ENCODE measurements around the gene EFHB.
"Not testable (repeated sequence)": the region's sequence is repeated elsewhere in the genome, so short reads cannot be mapped to it uniquely, and the experiment has no call there.

The EFHB gene

GRCh38 chr3:19931767-19932188 lies 2.2 kb downstream of the EFHB start:
- DNase-seq (ENCODE audit: low read depth, low spot score) = no peak

- DNase-seq (ENCODE audit: low read depth, low spot score) = no peak
Observed at GRCh38 chr3:19931180-19931692, 2.8 kb downstream of the EFHB start.

- no peak for DNase-seq (ENCODE audit: low read depth, low spot score)
Observed at GRCh38 chr3:19920401-19921080, 13.5 kb downstream of the EFHB start.

- DNase-seq (ENCODE audit: low read depth, low spot score) = no peak
Observed at GRCh38 chr3:19917167-19917566, 16.9 kb downstream of the EFHB start.

- no peak for DNase-seq (ENCODE audit: low read depth, low spot score)
Observed at GRCh38 chr3:19911452-19911851, 22.6 kb downstream of the EFHB start.

GRCh38 chr3:19907523-19907922 lies 26.5 kb downstream of the EFHB start:
- DNase-seq (ENCODE audit: low read depth, low spot score) = no peak

- DNase-seq (ENCODE audit: low read depth, low spot score) = no peak
Observed at GRCh38 chr3:19903649-19904048, 30.4 kb downstream of the EFHB start.

- no peak for DNase-seq (ENCODE audit: low read depth, low spot score)
Observed at GRCh38 chr3:19901918-19902317, 32.1 kb downstream of the EFHB start.

GRCh38 chr3:19901337-19901736 lies 32.7 kb downstream of the EFHB start:
- no peak for DNase-seq (ENCODE audit: low read depth, low spot score)

GRCh38 chr3:19899833-19900232 lies 34.2 kb downstream of the EFHB start:
- DNase-seq (ENCODE audit: low read depth, low spot score) = not testable (repeated sequence)

GRCh38 chr3:19899264-19899663 lies 34.8 kb downstream of the EFHB start:
- DNase-seq (ENCODE audit: low read depth, low spot score) = no peak

- DNase-seq (ENCODE audit: low read depth, low spot score) = no peak
Observed at GRCh38 chr3:19898721-19899120, 35.3 kb downstream of the EFHB start.

- DNase-seq (ENCODE audit: low read depth, low spot score) = no peak
Observed at GRCh38 chr3:19891740-19892139, 42.3 kb downstream of the EFHB start.

GRCh38 chr3:19888428-19889152 lies 45.4 kb downstream of the EFHB start:
- DNase-seq (ENCODE audit: low read depth, low spot score) = no peak

- DNase-seq (ENCODE audit: low read depth, low spot score) = not testable (repeated sequence)
Observed at GRCh38 chr3:19887122-19887521, 46.9 kb downstream of the EFHB start.

- DNase-seq (ENCODE audit: low read depth, low spot score) = no peak
Observed at GRCh38 chr3:19886404-19886803, 47.6 kb downstream of the EFHB start.

GRCh38 chr3:19885468-19885867 lies 48.5 kb downstream of the EFHB start:
- no peak for DNase-seq (ENCODE audit: low read depth, low spot score)

- DNase-seq (ENCODE audit: low read depth, low spot score) = no peak
Observed at GRCh38 chr3:19881852-19882251, 52.2 kb downstream of the EFHB start.

- DNase-seq (ENCODE audit: low read depth, low spot score) = no peak
Observed at GRCh38 chr3:19881036-19881435, 53.0 kb downstream of the EFHB start.

- DNase-seq (ENCODE audit: low read depth, low spot score) = no peak
Observed at GRCh38 chr3:19877656-19878055, 56.4 kb downstream of the EFHB start.

- DNase-seq (ENCODE audit: low read depth, low spot score) = peak; percentile 26
Observed at GRCh38 chr3:19866751-19867347, 67.2 kb downstream of the EFHB start.

GRCh38 chr3:19855318-19855717 lies 78.7 kb downstream of the EFHB start:
- DNase-seq (ENCODE audit: low read depth, low spot score) = not testable (repeated sequence)

- DNase-seq (ENCODE audit: low read depth, low spot score) = not testable (repeated sequence)
Observed at GRCh38 chr3:19846609-19847008, 87.4 kb downstream of the EFHB start.
